Stimulated activated CD4-positive, alpha-beta T cell treated with anti-CD3 and anti-CD28 coated beads, Interleukin-1b, Interleukin-23, amount 100 ng/mL, for 4 hours (primary cell): Measurements from ENCODE around the gene SV2A.
A peak's percentile ranks its signal among the peaks of the same experiment; 100 is the strongest.
"Not testable (repeated sequence)": the region's sequence is repeated elsewhere in the genome, so short reads cannot be mapped to it uniquely, and the experiment has no call there.

Experiments used
- DNase-seq, 2 donors: peaks; one replicate each; pipeline ENCODE4 v3.0.0-alpha.2; 2020; ENCODE audit warnings: low read depth in 2 of 2

SV2A gene

GRCh38 chr1:149887196-149887455 lies 30.5 kb downstream of the SV2A start:
- not testable (repeated sequence) for DNase-seq

GRCh38 chr1:149886396-149887195 lies 31.0 kb downstream of the SV2A start:
- peak; percentile 51 to 77 for DNase-seq

GRCh38 chr1:149886121-149886395 lies 31.6 kb downstream of the SV2A start:
- DNase-seq, result not testable (repeated sequence)

GRCh38 chr1:149885339-149886120 lies 32.1 kb downstream of the SV2A start:
- peak; percentile 41 to 48 for DNase-seq

GRCh38 chr1:149884433-149885338 lies 33.0 kb downstream of the SV2A start:
- DNase-seq, result no peak

- DNase-seq, result no peak
Observed at GRCh38 chr1:149883598-149884247, 33.9 kb downstream of the SV2A start.

GRCh38 chr1:149881876-149882275 lies 35.8 kb downstream of the SV2A start:
- no peak for DNase-seq

- DNase-seq, result no peak
Observed at GRCh38 chr1:149879556-149879955, 38.1 kb downstream of the SV2A start.

- DNase-seq, result no peak
Observed at GRCh38 chr1:149877211-149877946, 40.3 kb downstream of the SV2A start.

- not testable (repeated sequence) for DNase-seq
Observed at GRCh38 chr1:149873060-149873459, 44.6 kb downstream of the SV2A start.

GRCh38 chr1:149866887-149867286 lies 50.8 kb downstream of the SV2A start:
- DNase-seq, result not testable (repeated sequence)

- DNase-seq, result not testable (repeated sequence)
Observed at GRCh38 chr1:149861497-149862054, 56.1 kb downstream of the SV2A start.

GRCh38 chr1:149860684-149861496 lies 56.8 kb downstream of the SV2A start:
- not testable (repeated sequence) for DNase-seq

GRCh38 chr1:149860271-149860670 lies 57.4 kb downstream of the SV2A start:
- DNase-seq, result not testable (repeated sequence)
